ENCODE results near the gene SOCS1. TPM values are rescaled to one million over a fixed set of nuclear protein-coding genes. Genes with fewer than 3 reads are reported as not detected.
A peak's percentile ranks its signal among the peaks of the same experiment; 100 is the strongest.

SOCS1 gene
- total and polyA plus RNA-seq, 2 of the 8 experiments (the other 6 are each of a cell fraction or from before 2014, with no cell fraction given): 21.0 to 48.9 TPM

GRCh38 chr16:11263737-11264136, 7.7 kb upstream of the SOCS1 start:
- H3K23me2 ChIP-seq (ENCODE audit: low read depth, low read length): no peaks in the 10 kb centered on the region; the same call in 1 of the 2 replicates
- 88% methylated on average over 4 of the region's 4 CpGs; no CpG with 5 or more reads in 1 of the 2 experiments for WGBS, 2 experiments (ENCODE audit: extremely low coverage in 1 of 2, insufficient coverage in 1 of 2, insufficient read length in 1 of 2, insufficient replicate concordance in 2 of 2, low coverage in 1 of 2, low lambda C conversion rate in 2 of 2, missing lambda C conversion rate in 1 of 2)
- H3K4me2 ChIP-seq (ENCODE audit: insufficient read depth in 1 of 2, low read depth in 2 of 2, low read length in 2 of 2): no peak overlapping the region
- H3K4me1 ChIP-seq (replicated peaks in 1 of 4; ENCODE audit: control insufficient read depth in 3 of 4, insufficient read depth in 4 of 4, low read length in 3 of 4): 0 out of 7 replicates have a peak, but pooled peaks cover 0 to 5% (median 0%) of the 10 kb centered on the region in 4 experiments
- H4K8ac ChIP-seq (ENCODE audit: extremely low read depth, insufficient read depth, low read length): no peak overlapping the region
- no peak overlapping the region for H3K18ac ChIP-seq (ENCODE audit: extremely low read depth, low read length)
- no peak overlapping the region for H4K5ac ChIP-seq (ENCODE audit: insufficient read length, low read depth, low read length)
- no peaks in the 10 kb centered on the region; a peak in 1 of 7 replicates for H3K27me3 ChIP-seq (replicated peaks in 1 of 4; ENCODE audit: control insufficient read depth in 3 of 4, extremely low read depth in 1 of 4, insufficient read depth in 3 of 4, low read length in 3 of 4)
- no peak overlapping the region for H2BK120ac ChIP-seq (replicated peaks; ENCODE audit: low read depth, low read length)
- ChIA-PET POLR2A (ENCODE audit: partially characterized antibody) (interaction anchor here (1.0 to 1.7 kb wide), 3 partner anchors 9 to 89 kb away, joined by 3 to 6 read pairs (median 5); no protein-coding TSS in a partner anchor), CTCF (ENCODE audit: partially characterized antibody) (interaction anchor here (1.7 to 2.4 kb wide), 2 partner anchors 10 to 108 kb away, joined by 4 to 9 read pairs; partner anchors contain the start of gene PRM3)
- H3K36me3 ChIP-seq (ENCODE audit: control insufficient read depth in 2 of 4, insufficient read depth in 4 of 4, low read length in 3 of 4): no peaks in the 10 kb centered on the region
- no peak overlapping the region for H3K23ac ChIP-seq (ENCODE audit: insufficient read length)
- no peak overlapping the region for H3K14ac ChIP-seq (ENCODE audit: insufficient read length)
- no peak overlapping the region for H4K91ac ChIP-seq (replicated peaks; ENCODE audit: insufficient read length, low read length)
- no peak overlapping the region for H3K9ac ChIP-seq (replicated peaks in 1 of 4; ENCODE audit: extremely low read depth in 1 of 4, low read depth in 3 of 4, low read length in 3 of 4)
- H4K20me1 ChIP-seq (replicated peaks in 1 of 2; ENCODE audit: control insufficient read depth in 1 of 2, insufficient read depth in 2 of 2, low read length in 2 of 2): no peaks in the 10 kb centered on the region
- peak overlapping the region; percentile 43; the same call in 1 of the 2 replicates for H2BK12ac ChIP-seq (ENCODE audit: low read depth, low read length)
- H2AFZ ChIP-seq (ENCODE audit: low read length): no peak overlapping the region
- H2BK5ac ChIP-seq (ENCODE audit: low read depth, low read length): no peak overlapping the region
- H2BK15ac ChIP-seq (ENCODE audit: low read length): no peak overlapping the region; the same call in 1 of the 2 replicates
- no peaks in the 10 kb centered on the region for H3K79me2 ChIP-seq (ENCODE audit: control insufficient read depth in 1 of 2, insufficient read depth in 2 of 2, low read length in 2 of 2)
- H2AK5ac ChIP-seq (ENCODE audit: low read depth, low read length): no peak overlapping the region
- FAIRE-seq (no peak), DNase-seq (ENCODE audit: low read depth in 1 of 2, low spot score in 2 of 2) (no peak)
- H2BK20ac ChIP-seq (ENCODE audit: low read length): no peak overlapping the region
- no peak overlapping the region for H3K27ac ChIP-seq (ENCODE audit: low read depth, low read length)
- no peak overlapping the region for H3K4ac ChIP-seq (replicated peaks; ENCODE audit: insufficient read length, low read depth, low read length)
- no peak overlapping the region for H3K56ac ChIP-seq (replicated peaks; ENCODE audit: insufficient read length, low read depth, low read length)
- no peaks in the 10 kb centered on the region for H3K79me1 ChIP-seq (ENCODE audit: low read depth, low read length)
- H3K9me3 ChIP-seq (ENCODE audit: insufficient read depth in 2 of 2, low read depth in 1 of 2, low read length in 1 of 2): no peaks in the 10 kb centered on the region
- H3K4me3 ChIP-seq (ENCODE audit: extremely low read depth in 1 of 4, insufficient read depth in 2 of 4, low read depth in 3 of 4, low read length in 4 of 4): no peak overlapping the region
- TF ChIP-seq SIN3A (conservative IDR thresholded peaks at IDR 0.05 in 1 of 2, IDR thresholded peaks at IDR 0.05 in 1 of 2; ENCODE audit: low read depth in 1 of 2, low read length in 2 of 2) (no peak), CEBPB (IDR thresholded peaks at IDR 0.05; ENCODE audit: low read depth, low read length) (no peak), EGR1 (IDR thresholded peaks at IDR 0.05; ENCODE audit: borderline replicate concordance, low read depth, low read length) (no peak), POLR2A (IDR thresholded peaks at IDR 0.05; ENCODE audit: control extremely low read depth in 1 of 2, low read depth in 2 of 2, low read length in 2 of 2) (no peak), BACH1 (IDR thresholded peaks at IDR 0.05; ENCODE audit: low read length) (no peak), JUND (IDR thresholded peaks at IDR 0.05; ENCODE audit: low read length) (no peak), TAF1 (IDR thresholded peaks at IDR 0.05; ENCODE audit: low read depth, low read length) (no peak), CREB1 (IDR thresholded peaks at IDR 0.05) (no peak), E2F6 (IDR thresholded peaks at IDR 0.05) (no peak), CHD1 (IDR thresholded peaks at IDR 0.05; ENCODE audit: low read depth, low read length) (no peak), GABPA (IDR thresholded peaks at IDR 0.05; ENCODE audit: borderline replicate concordance, insufficient read depth, low read length) (no peak), RFX5 (IDR thresholded peaks at IDR 0.05; ENCODE audit: borderline replicate concordance, low read depth, low read length) (no peak)

Measured in H1 (cell line).